Lung (tissue), 13 donors: Measurements from ENCODE around the gene P2RX2. TPM values are rescaled to one million over a fixed set of nuclear protein-coding genes. Genes with fewer than 3 reads are reported as not detected.

Experiments
- ATAC-seq: fragments of 200-7000 bp; cut with Tn5 transposase; one replicate; pipeline ENCODE4 v1.9.1; 2020; ENCODE audit warnings: moderate number of reproducible peaks; ENCODE audit not compliant: insufficient read depth, low FRiP score
- DNase-seq, 3 donors: peaks; one replicate each; pipeline ENCODE4 v3.0.0-alpha.2; 2013 to 2017
- H3K27ac ChIP-seq, 2 donors: one replicate each; pipeline ENCODE4 v1.5.1; 2013; ENCODE audit warnings: mild to moderate bottlenecking in 2 of 2, moderate library complexity in 2 of 2, control low read depth in 1 of 2, inconsistent platforms in 1 of 2, low read depth in 1 of 2, low read length in 1 of 2
- H3K27me3 ChIP-seq, 3 donors: one replicate each; pipeline ENCODE4 v1.5.1; 2013; ENCODE audit warnings: low read length in 2 of 3; ENCODE audit not compliant: control insufficient read depth in 3 of 3, insufficient read depth in 3 of 3
- H3K36me3 ChIP-seq, 4 donors: one replicate each; pipeline ENCODE4 v1.5.1; 2013; ENCODE audit warnings: low read length in 4 of 4, mild to moderate bottlenecking in 1 of 4, moderate library complexity in 1 of 4; ENCODE audit not compliant: control insufficient read depth in 4 of 4, insufficient read depth in 4 of 4
- H3K4me1 ChIP-seq, 5 donors: one replicate each; pipeline ENCODE4 v1.5.1; 2013; ENCODE audit warnings: low read length in 5 of 5, mild to moderate bottlenecking in 2 of 5, moderate library complexity in 1 of 5; ENCODE audit not compliant: control insufficient read depth in 5 of 5, insufficient read depth in 5 of 5
- H3K4me3 ChIP-seq: one replicate; pipeline ENCODE4 v1.5.1; 2013; ENCODE audit warnings: mild to moderate bottlenecking, control low read depth, moderate library complexity
- H3K9ac ChIP-seq, 2 donors: one replicate each; pipeline ENCODE4 v1.5.1; 2013; ENCODE audit warnings: low read length in 2 of 2, control low read depth in 1 of 2; ENCODE audit not compliant: insufficient read depth in 1 of 2
- H3K9me3 ChIP-seq, 4 donors: one replicate each; pipeline ENCODE4 v1.5.1; 2013; ENCODE audit warnings: low read length in 3 of 4, mild to moderate bottlenecking in 1 of 4, moderate library complexity in 1 of 4; ENCODE audit not compliant: control insufficient read depth in 4 of 4, insufficient read depth in 3 of 4
- WGBS, 2 donors: extraction: QIAGEN DNeasy Blood & Tissue Kit; methylation state at CpG; one replicate each; pipeline ENCODE4 v1.1.7; 2013; 5-methylcytosine and 5-hydroxymethylcytosine counted together
- polyA plus RNA-seq, 2 donors: library from polyadenylated mRNA; stranded (reverse); fragments of 200-250 nt; gene quantifications; one replicate each; pipeline ENCODE4 v1.2.1, GENCODE V29; 2013
- small RNA-seq: library from RNA; depleted of rRNA; stranded (forward); fragments of <200 nt; gene quantifications from one replicate; pipeline ENCODE3, GENCODE V24; 2014; ENCODE audit warnings: low replicate concordance
- total RNA-seq, 2 donors: library from RNA; depleted of rRNA in 1 of 2; stranded (reverse); fragments of >200 nt in 1 of 2; gene quantifications; one replicate each; pipeline ENCODE4 v1.2.1, GENCODE V29; 2014 to 2021
- TF ChIP-seq, protein P1 (sequence below): IDR thresholded peaks from 2 replicates; pipeline ENCODE4 v1.5.1; 2012; ENCODE audit warnings: mild to moderate bottlenecking; ENCODE audit errors: control extremely low read depth, extremely low read depth
- donor health status: control.
- donor health status: control.
- donor health status: Bipolar disorder and iron deficiency.
- donor health status: healthy.
- donor health status: DM: yes; HTN: yes; CAD: no.

P2RX2 gene
- total and polyA plus RNA-seq, 4 donors: 0.05 to 3.4 (median 0.90) TPM

DNA sequence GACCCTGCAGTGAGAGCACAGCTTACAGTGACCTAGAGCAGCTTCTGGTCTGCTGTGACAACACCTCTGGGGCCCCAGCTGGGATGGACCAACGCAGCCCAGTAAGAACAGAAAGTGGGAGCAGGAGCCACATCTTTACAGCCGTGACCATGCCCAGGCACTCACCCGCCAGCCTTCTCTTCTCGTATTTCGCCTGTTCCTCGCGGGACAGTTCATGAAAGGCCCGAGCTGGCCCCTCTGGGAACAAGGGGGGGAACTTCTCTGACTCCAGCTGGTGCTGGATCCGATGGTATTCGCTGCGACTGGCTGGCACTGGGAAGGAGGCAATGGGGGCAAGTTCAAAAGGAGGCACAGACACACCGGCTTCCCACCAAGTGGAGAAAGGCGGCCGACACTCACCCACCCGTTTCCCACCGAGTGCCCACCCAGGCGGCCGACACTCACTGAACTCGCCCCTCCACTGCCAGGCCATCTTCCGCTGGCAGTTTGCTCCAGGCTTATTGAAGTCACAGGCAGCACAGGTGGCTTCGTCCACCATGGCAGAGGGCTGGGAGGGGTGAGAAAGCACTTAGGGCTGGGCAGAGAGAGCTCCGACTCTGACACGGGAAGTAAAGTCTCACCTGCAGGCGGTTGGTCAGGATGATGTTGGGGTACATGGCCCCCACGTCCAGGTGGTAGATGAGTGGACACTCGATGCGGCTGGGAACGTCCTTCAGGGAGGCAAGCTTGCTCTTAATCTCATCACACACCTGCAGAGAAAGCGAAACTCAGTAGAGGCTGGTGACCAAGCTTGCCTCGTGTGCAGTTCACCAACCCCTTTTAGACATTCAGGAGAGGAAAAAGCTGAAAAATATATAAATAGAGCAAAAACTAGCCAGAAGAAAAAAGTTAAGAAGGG, 49.9 kb downstream of the P2RX2 start:
- DNase-seq (no peak), ATAC-seq (no peak)
- TF ChIP-seq, protein P1, sequence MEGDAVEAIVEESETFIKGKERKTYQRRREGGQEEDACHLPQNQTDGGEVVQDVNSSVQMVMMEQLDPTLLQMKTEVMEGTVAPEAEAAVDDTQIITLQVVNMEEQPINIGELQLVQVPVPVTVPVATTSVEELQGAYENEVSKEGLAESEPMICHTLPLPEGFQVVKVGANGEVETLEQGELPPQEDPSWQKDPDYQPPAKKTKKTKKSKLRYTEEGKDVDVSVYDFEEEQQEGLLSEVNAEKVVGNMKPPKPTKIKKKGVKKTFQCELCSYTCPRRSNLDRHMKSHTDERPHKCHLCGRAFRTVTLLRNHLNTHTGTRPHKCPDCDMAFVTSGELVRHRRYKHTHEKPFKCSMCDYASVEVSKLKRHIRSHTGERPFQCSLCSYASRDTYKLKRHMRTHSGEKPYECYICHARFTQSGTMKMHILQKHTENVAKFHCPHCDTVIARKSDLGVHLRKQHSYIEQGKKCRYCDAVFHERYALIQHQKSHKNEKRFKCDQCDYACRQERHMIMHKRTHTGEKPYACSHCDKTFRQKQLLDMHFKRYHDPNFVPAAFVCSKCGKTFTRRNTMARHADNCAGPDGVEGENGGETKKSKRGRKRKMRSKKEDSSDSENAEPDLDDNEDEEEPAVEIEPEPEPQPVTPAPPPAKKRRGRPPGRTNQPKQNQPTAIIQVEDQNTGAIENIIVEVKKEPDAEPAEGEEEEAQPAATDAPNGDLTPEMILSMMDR: no peak
- 96 to 97% methylated on average over 30 of the region's 30 CpGs for WGBS, 2 donors
- no peaks in the 10 kb centered on the region for H3K9me3 ChIP-seq
- no peaks in the 10 kb centered on the region for H3K4me1 ChIP-seq
- no peaks in the 10 kb centered on the region for H3K27me3 ChIP-seq
- H3K9ac ChIP-seq: no peak overlapping the region
- no peak overlapping the region for H3K27ac ChIP-seq
- peaks cover 19 to 62% (median 38%) of the 10 kb centered on the region in 4 donors for H3K36me3 ChIP-seq
- no peak overlapping the region for H3K4me3 ChIP-seq

DNA sequence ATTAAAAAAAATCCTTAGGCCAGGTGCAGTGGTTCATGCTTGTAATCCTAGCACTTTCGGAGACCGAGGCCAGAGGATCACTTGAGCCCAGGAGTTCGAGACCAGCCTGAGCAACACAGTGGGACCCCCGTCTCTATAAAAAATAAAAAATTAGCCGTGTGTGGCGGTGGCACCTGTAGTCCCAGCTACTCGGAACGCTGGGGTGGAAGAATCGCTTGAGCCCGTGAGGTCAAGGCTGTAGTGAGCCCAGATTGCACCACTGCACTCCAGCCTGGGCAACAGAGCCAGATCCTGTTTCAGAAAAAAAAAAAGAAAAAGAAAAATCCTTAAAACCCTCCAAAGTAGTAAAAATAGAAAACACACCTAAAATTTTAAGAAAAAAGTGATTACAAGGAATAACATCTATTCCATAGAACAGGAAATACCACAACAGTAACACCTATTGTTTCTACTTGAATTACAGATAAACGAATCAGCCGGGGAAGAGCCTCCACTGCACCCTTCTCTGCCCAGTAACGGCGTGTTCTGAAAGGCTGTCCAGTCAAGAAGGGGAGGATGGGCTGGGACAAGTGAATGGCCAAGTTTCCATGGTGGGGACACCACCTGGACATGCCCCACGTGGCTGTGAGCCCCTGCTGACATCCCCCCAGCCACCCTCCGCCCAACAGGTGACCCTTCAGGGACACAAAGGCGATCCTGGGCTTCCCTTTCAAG, 50.7 kb downstream of the P2RX2 start:
- TF ChIP-seq, protein P1: no peak
- Histone ChIP-seq H3K27ac (no peak overlapping the region), H3K4me1 (no peaks in the 10 kb centered on the region), H3K9me3 (no peaks in the 10 kb centered on the region), H3K9ac (no peak overlapping the region), H3K27me3 (no peaks in the 10 kb centered on the region), H3K4me3 (no peak overlapping the region), H3K36me3 (peaks cover 19 to 62% (median 40%) of the 10 kb centered on the region in 4 donors)
- ATAC-seq (no peak), DNase-seq (no peak)
- 90 to 93% methylated on average over 17 of the region's 17 CpGs for WGBS, 2 donors

Small RNA genes lying within 50 kb of the gene (small RNA-seq; reads per million reads assigned to genes)
- gene MIR6763: not detected

Other genes starting within 250 kb of the P2RX2 start
- 10 to 100 TPM; 10.6 to 56.9 TPM for gene FBRSL1, start 128.6 kb upstream of the P2RX2 start, total RNA-seq
- 10 to 100 TPM; 21.0 to 23.5 TPM for gene FBRSL1, start 128.6 kb upstream of the P2RX2 start, polyA plus RNA-seq
- gene LRCOL1, start 8.2 kb upstream of the P2RX2 start, total RNA-seq: 1 to 10 TPM; 1.4 to 1.8 TPM
- 1 to 10 TPM in 1 of 2 donors, under 1 TPM in 1; 0.98 to 1.3 TPM for gene LRCOL1, start 8.2 kb upstream of the P2RX2 start, polyA plus RNA-seq
- 10 to 100 TPM; 28.7 to 49.9 TPM for gene POLE, start 68.6 kb downstream of the P2RX2 start, total RNA-seq
- 10 to 100 TPM in 1 of 2 donors, 1 to 10 TPM in 1; 9.3 to 22.0 TPM for gene POLE, start 68.6 kb downstream of the P2RX2 start, polyA plus RNA-seq
- 10 to 100 TPM; 13.1 to 15.3 TPM for gene PXMP2, start 68.8 kb downstream of the P2RX2 start, total RNA-seq
- 10 to 100 TPM in 1 of 2 donors, 1 to 10 TPM in 1; 5.6 to 13.3 TPM for gene PXMP2, start 68.8 kb downstream of the P2RX2 start, polyA plus RNA-seq
- 10 to 100 TPM; 11.0 to 32.4 TPM for gene PGAM5, start 92.1 kb downstream of the P2RX2 start, total RNA-seq
- 10 to 100 TPM; 22.4 to 23.9 TPM for gene PGAM5, start 92.1 kb downstream of the P2RX2 start, polyA plus RNA-seq
- gene ANKLE2, start 143.1 kb downstream of the P2RX2 start, total RNA-seq: 10 to 100 TPM; 54.2 to 60.5 TPM
- 10 to 100 TPM; 35.9 to 37.7 TPM for gene ANKLE2, start 143.1 kb downstream of the P2RX2 start, polyA plus RNA-seq
- 10 to 100 TPM; 52.7 to 81.1 TPM for gene GOLGA3, start 210.1 kb downstream of the P2RX2 start, total RNA-seq
- gene GOLGA3, start 210.1 kb downstream of the P2RX2 start, polyA plus RNA-seq: 10 to 100 TPM; 17.5 to 18.8 TPM